Non-pigmented ciliary epithelial cell (primary cell): ENCODE data around the gene SYTL2.

ENCODE experiments used
- DNase-seq: peaks from one replicate; pipeline ENCODE4 v3.0.0-alpha.2; 2010; ENCODE audit warnings: low read depth

The SYTL2 gene

DNA sequence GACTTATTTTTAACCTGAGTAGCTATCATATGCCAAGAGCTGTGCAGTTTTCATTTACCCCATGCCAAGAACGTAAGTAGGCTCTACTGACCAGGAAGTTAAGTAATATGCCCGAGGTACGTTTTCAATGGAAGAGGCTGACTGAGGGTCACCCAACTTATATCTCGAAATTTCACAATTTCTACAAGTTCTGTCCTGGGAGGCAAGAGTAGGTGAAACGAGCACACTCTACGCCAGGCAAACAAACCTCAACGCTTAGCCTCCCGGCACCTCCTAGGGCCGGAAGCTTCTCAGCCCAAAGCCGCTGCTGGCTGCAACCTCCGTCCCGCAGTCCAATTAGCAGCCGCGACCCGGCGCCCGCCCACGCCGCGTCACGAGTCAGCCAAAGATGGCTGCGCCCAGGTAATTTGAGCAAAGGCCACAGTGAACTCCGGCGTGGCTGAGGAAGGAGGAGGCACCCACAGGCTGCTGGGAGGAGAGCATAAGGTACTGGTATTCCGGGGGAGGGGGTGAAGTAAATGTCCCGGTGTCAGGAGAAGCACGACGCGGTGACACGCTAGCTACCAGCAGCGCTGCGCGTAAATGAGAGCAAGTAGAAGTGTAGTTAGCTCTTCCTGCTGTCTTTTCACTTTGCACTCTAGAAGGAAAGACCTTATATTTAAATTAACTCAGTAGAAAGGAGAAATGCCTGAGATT, 163.2 kb downstream of the SYTL2 start, which contains the start of gene TMEM126A:
Gene TMEM126A (plus strand): TSS at position 364 of the 696 bp plus-strand sequence. CDS start 2,289 bp downstream, outside the sequence.
- DNase-seq: peak; percentile 38

DNA sequence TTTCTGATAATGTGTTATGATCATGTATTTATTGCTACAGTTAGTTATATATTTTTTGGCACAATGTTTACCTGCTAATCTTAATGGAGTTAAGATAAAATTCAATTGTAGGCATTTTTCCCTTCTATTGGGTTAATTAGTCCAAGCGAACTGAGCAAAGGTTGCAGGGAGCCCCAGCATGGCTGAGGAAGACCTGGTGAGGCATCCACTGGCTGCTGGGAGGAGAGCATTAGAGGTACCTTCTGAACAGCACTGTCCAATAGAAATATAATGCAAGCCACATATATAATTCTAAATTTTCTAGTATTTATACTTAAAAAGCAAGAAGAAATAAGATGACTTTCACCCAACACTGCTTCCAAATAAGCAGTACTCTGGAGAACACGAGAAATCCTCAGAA, 163.9 kb downstream of the SYTL2 start:
- no peak for DNase-seq
